NCI-H82 treated with DMSO at 0.1 percent for 48 hours (cell line): ENCODE data around the gene CRIP2.

Source experiments
- DNase-seq: peaks from one replicate; lab custom pipeline; 2025; ENCODE audit not compliant: unreplicated experiment; lab: John Stamatoyannopoulos, UW

CRIP2 gene

GRCh38 chr14:105474483-105475268 is at the start of gene CRIP2:
Gene CRIP2 (plus strand): TSS chr14:105474821. CDS start chr14:105474863, 42 bp downstream.
- no peak for DNase-seq

- no peak for DNase-seq
Observed at GRCh38 chr14:105424861-105425260, 49.8 kb upstream of the CRIP2 start.

- DNase-seq = no peak
Observed at GRCh38 chr14:105425823-105426247, 48.8 kb upstream of the CRIP2 start.

GRCh38 chr14:105426416-105427130 is 48.0 kb upstream of the CRIP2 start:
- DNase-seq = no peak

- no peak for DNase-seq
Observed at GRCh38 chr14:105427412-105427811, 47.2 kb upstream of the CRIP2 start.

- no peak for DNase-seq
Observed at GRCh38 chr14:105427936-105428485, 46.6 kb upstream of the CRIP2 start.

GRCh38 chr14:105430042-105430441 is 44.6 kb upstream of the CRIP2 start:
- no peak for DNase-seq

- no peak for DNase-seq
Observed at GRCh38 chr14:105430565-105430964, 44.1 kb upstream of the CRIP2 start.

- DNase-seq = no peak
Observed at GRCh38 chr14:105431256-105431655, 43.4 kb upstream of the CRIP2 start.

- no peak for DNase-seq
Observed at GRCh38 chr14:105432657-105433056, 42.0 kb upstream of the CRIP2 start.

GRCh38 chr14:105433161-105433605 is 41.4 kb upstream of the CRIP2 start:
- DNase-seq = no peak

GRCh38 chr14:105436402-105436801 is 38.2 kb upstream of the CRIP2 start:
- no peak for DNase-seq

GRCh38 chr14:105436891-105437722 is 37.5 kb upstream of the CRIP2 start:
- DNase-seq = no peak

- no peak for DNase-seq
Observed at GRCh38 chr14:105437723-105438500, 36.7 kb upstream of the CRIP2 start.

GRCh38 chr14:105439179-105439578 is 35.4 kb upstream of the CRIP2 start:
- DNase-seq = no peak

- DNase-seq = no peak
Observed at GRCh38 chr14:105439710-105440553, 34.7 kb upstream of the CRIP2 start.

GRCh38 chr14:105440554-105440900 is 34.1 kb upstream of the CRIP2 start:
- no peak for DNase-seq

GRCh38 chr14:105440992-105441391 is 33.6 kb upstream of the CRIP2 start:
- no peak for DNase-seq

GRCh38 chr14:105442125-105442524 is 32.5 kb upstream of the CRIP2 start:
- no peak for DNase-seq

GRCh38 chr14:105442834-105443233 is 31.8 kb upstream of the CRIP2 start:
- DNase-seq = no peak
